Neural progenitor cell (in vitro differentiated cells): ENCODE results near the gene NPTX1.

Experiments
- CTCF ChIP-seq: fragments of 200-600 bp; sonication (generic); IDR thresholded peaks from 2 replicates; pipeline ENCODE4 v1.5.1; 2017; ENCODE audit warnings: antibody characterized with exemption, mild to moderate bottlenecking
- EZH2 ChIP-seq: fragments of 200-600 bp; sonication (generic); IDR thresholded peaks from 2 replicates; pipeline ENCODE4 v1.6.1; 2017; ENCODE audit warnings: antibody characterized with exemption, mild to moderate bottlenecking, moderate library complexity
- EZH2phosphoT487 ChIP-seq: fragments of 200-600 bp; sonication (generic); IDR thresholded peaks from 2 replicates; pipeline ENCODE4 v1.6.1; 2017; ENCODE audit warnings: antibody characterized with exemption

- TF ChIP-seq EZH2, result no peak
- no peak for TF ChIP-seq CTCF
- no peak for TF ChIP-seq EZH2phosphoT487
These were observed 54.1 kb downstream of the NPTX1 start for GRCh38 chr17:80422276-80422675.
